Adrenal gland (tissue), 12 donors: ENCODE measurements around the gene TMA7B. TPM values are rescaled to one million over a fixed set of nuclear protein-coding genes. Genes with fewer than 3 reads are reported as not detected.

Experiments used
- DNase-seq, 7 donors: peaks; one replicate each; pipeline ENCODE4 v3.0.0-alpha.2; 2019 to 2020
- H3K27ac ChIP-seq, 5 donors: fragments of 200-600 bp; sonication (generic) in 4 of 5; 1 replicate in 3 of 5; 2 replicates in 2 of 5; pipeline versions ENCODE4 v1.5.1 to v1.8.0; 2016 to 2020; ENCODE audit warnings: mild to moderate bottlenecking in 1 of 5
- H3K27me3 ChIP-seq: fragments of 200-600 bp; 2 replicates; pipeline ENCODE4 v1.8.0; 2021
- H3K36me3 ChIP-seq, 2 donors: fragments of 200-600 bp; replicated peaks in 1 of 2; 1 replicate in 1 of 2; 2 replicates in 1 of 2; pipeline versions ENCODE4 v1.5.1 to v1.8.0; 2018 to 2022
- H3K4me1 ChIP-seq, 2 donors: fragments of 200-600 bp; replicated peaks in 1 of 2; 1 replicate in 1 of 2; 2 replicates in 1 of 2; pipeline versions ENCODE4 v1.5.1 to v1.8.0; 2018 to 2021
- H3K4me3 ChIP-seq, 4 donors: fragments of 200-600 bp; sonication (generic) in 3 of 4; one replicate each; pipeline ENCODE4 v1.5.1; 2016 to 2018
- H3K9me3 ChIP-seq, 3 donors: fragments of 200-600 bp; sonication (generic) in 1 of 3; replicated peaks in 1 of 3; 1 replicate in 2 of 3; 2 replicates in 1 of 3; pipeline versions ENCODE4 v1.5.1 to v1.8.0; 2016 to 2021
- CTCF ChIP-seq, 6 experiments: fragments of 450-650 bp in 4 of 6; fragments of 200-600 bp in 2 of 6; sonication (generic) in 1 of 6; IDR thresholded peaks; 1 replicate in 5 of 6; 2 replicates in 1 of 6; pipeline versions ENCODE4 v1.5.1 to v1.8.0; 2016 to 2021; ENCODE audit warnings: antibody characterized with exemption in 6 of 6, mild to moderate bottlenecking in 2 of 6, moderate library complexity in 1 of 6
- POLR2A ChIP-seq, 2 donors: fragments of 450-650 bp; IDR thresholded peaks; one replicate each; pipeline ENCODE4 v1.6.1; 2017; ENCODE audit warnings: antibody characterized with exemption in 2 of 2, mild to moderate bottlenecking in 2 of 2, moderate library complexity in 1 of 2
- WGBS, 4 donors: extraction: QIAGEN DNeasy Blood & Tissue Kit in 2 of 4; methylation state at CpG; one replicate each; pipeline versions ENCODE4 v1.1.5 to v1.1.7; 2013 to 2017; 5-methylcytosine and 5-hydroxymethylcytosine counted together
- intact Hi-C, 2 donors: fragments of 100-400 bp; cut with DNase I; formaldehyde crosslinking; loops; one replicate each; pipeline versions ENCODE4 v1.14.1 to v1.15.0; 2022 to 2023
- polyA plus RNA-seq, 3 donors: library from polyadenylated mRNA; stranded (reverse); fragments of 200-250 nt in 2 of 3; fragments of 350-450 nt in 1 of 3; fragmentation: Illumina TruSeq in 1 of 3; extraction: RNeasy Lipid Tissue Mini Kit (QIAGEN cat#74804) in 1 of 3; gene quantifications; one replicate each; pipeline ENCODE4 v1.2.3, GENCODE V29; 2013 to 2014
- total RNA-seq, 9 donors: library from RNA; depleted of rRNA in 4 of 9; stranded (reverse); fragments of >200 nt in 4 of 9; fragments of 120-200 nt in 1 of 9; fragmentation: NEBNext Ultra II Directional in 1 of 9; extraction: Animal tissue kit (Norgen Biotek cat#: 25700) in 1 of 9; gene quantifications; one replicate each; pipeline versions ENCODE4 v1.1.0 to v1.2.4, GENCODE V29; 2013 to 2023
- donor health status: healthy with polysubstance abuse.
- donor health status: Bipolar disorder and iron deficiency.
- donor health status: DM: yes; HTN: yes; CAD: no.
- donor health status: DM: no; HTN: no; CAD: no.
- donor health status: DM: no; HTN: no; CAD: no.
- donor health status: DM: yes; HTN: yes; CAD: no.

The TMA7B gene
- total and polyA plus RNA-seq, 12 donors = 0.07 TPM; not detected in 11

GRCh38 chr22:39960791-39961746, 872 bp downstream of the TMA7B start:
- no peak for TF ChIP-seq POLR2A (IDR thresholded peaks at IDR 0.05)
- Histone ChIP-seq H3K27ac (no peak overlapping the region), H3K4me1 (no peaks in the 10 kb centered on the region), H3K9me3 (no peaks in the 10 kb centered on the region), H3K36me3 (no peaks in the 10 kb centered on the region), H3K27me3 (peaks cover 4% of the 10 kb centered on the region), H3K4me3 (no peak overlapping the region)
- WGBS, 4 donors = 76 to 84% (median 78%) methylated on average over 13 of the region's 13 CpGs
- intact Hi-C loops = no loop called here
- peak in 1 of 7 donors; percentile 10 for DNase-seq

- no peak for DNase-seq
- H3K27me3 ChIP-seq = peaks cover 4% of the 10 kb centered on the region
- no peaks in the 10 kb centered on the region for H3K36me3 ChIP-seq
- H3K9me3 ChIP-seq = no peaks in the 10 kb centered on the region
- no peak overlapping the region for H3K27ac ChIP-seq
- WGBS, 4 donors = 87 to 91% (median 89%) methylated on average over 9 of the region's 9 CpGs
- no peak overlapping the region for H3K4me3 ChIP-seq
- no peaks in the 10 kb centered on the region for H3K4me1 ChIP-seq
- intact Hi-C loops = no loop called here
- TF ChIP-seq CTCF (IDR thresholded peaks at IDR 0.05) (no peak), POLR2A (IDR thresholded peaks at IDR 0.05) (no peak)
Measured at GRCh38 chr22:39962071-39962470, 1.9 kb downstream of the TMA7B start.

- TF ChIP-seq POLR2A (IDR thresholded peaks at IDR 0.05) = no peak
- no peak for TF ChIP-seq CTCF (IDR thresholded peaks at IDR 0.05)
- H3K27ac ChIP-seq = no peak overlapping the region
Measured at GRCh38 chr22:39965748-39966147, 5.6 kb downstream of the TMA7B start.

GRCh38 chr22:39966470-39966869, 6.3 kb downstream of the TMA7B start:
- Histone ChIP-seq H3K36me3 (no peaks in the 10 kb centered on the region), H3K27ac (no peak overlapping the region), H3K27me3 (peaks cover 5% of the 10 kb centered on the region), H3K4me3 (no peak overlapping the region), H3K9me3 (no peaks in the 10 kb centered on the region), H3K4me1 (no peaks in the 10 kb centered on the region)
- TF ChIP-seq POLR2A (IDR thresholded peaks at IDR 0.05) (no peak), CTCF (IDR thresholded peaks at IDR 0.05) (no peak)
- WGBS, 4 donors = 72 to 92% (median 86%) methylated on average over 2 of the region's 2 CpGs
- DNase-seq = no peak
- intact Hi-C loops = no loop called here

More at GRCh38 chr22:39965748-39966147, 5.6 kb downstream of the TMA7B start:
- Histone ChIP-seq H3K9me3 (no peaks in the 10 kb centered on the region), H3K4me1 (no peaks in the 10 kb centered on the region), H3K4me3 (no peak overlapping the region), H3K36me3 (no peaks in the 10 kb centered on the region), H3K27me3 (peaks cover 4% of the 10 kb centered on the region)
- DNase-seq = no peak
- intact Hi-C loops = no loop called here
- 58 to 68% (median 65%) methylated on average over 5 of the region's 5 CpGs for WGBS, 4 donors
